GM23338 (cell line): ENCODE measurements around the gene IL21. TPM values are rescaled to one million over a fixed set of nuclear protein-coding genes. Genes with fewer than 3 reads are reported as not detected.

Experiments used
- EZH2 ChIP-seq: fragments of 200-600 bp; sonication (generic); IDR thresholded peaks from one replicate; pipeline ENCODE4 v1.8.0; 2017; ENCODE audit warnings: antibody characterized with exemption, mild to moderate bottlenecking, low read depth; ENCODE audit not compliant: unreplicated experiment
- STAT1 ChIP-seq: IDR thresholded peaks from one replicate; pipeline ENCODE4 v1.6.1; 2016; ENCODE audit warnings: antibody characterized with exemption; ENCODE audit not compliant: unreplicated experiment
- ZNF114 ChIP-seq: fragments of 250-450 bp; sonication (Bioruptor Pico); IDR thresholded peaks from 2 replicates; pipeline ENCODE4 v1.5.0; 2020; ENCODE audit warnings: mild to moderate bottlenecking, moderate library complexity
- ZNF331 ChIP-seq: fragments of 250-450 bp; sonication (Bioruptor Pico); IDR thresholded peaks from 2 replicates; pipeline ENCODE4 v1.5.0; 2020; ENCODE audit warnings: low read depth, mild to moderate bottlenecking, moderate library complexity
- polyA plus RNA-seq: library from polyadenylated mRNA; unstranded; fragments of >200 nt; fragmentation: Nextera tagmentation; extraction: Ambion mirVana; gene quantifications from 2 replicates; pipeline ENCODE4 v1.2.1, GENCODE V29; 2016
- total RNA-seq: library from RNA; depleted of rRNA; stranded (reverse); fragments of >200 nt; shearing (Covaris generic); gene quantifications from 2 replicates; pipeline ENCODE4 v1.2.3, GENCODE V29; 2014
- TF ChIP-seq, protein P1 (sequence below): fragments of 250-450 bp; sonication (Bioruptor Pico); IDR thresholded peaks from 2 replicates; pipeline ENCODE4 v1.5.0; 2020; ENCODE audit warnings: mild to moderate bottlenecking, moderate library complexity
- TF ChIP-seq, protein P2 (sequence below): IDR thresholded peaks from one replicate; pipeline ENCODE4 v1.6.1; 2018; ENCODE audit warnings: antibody characterized with exemption; ENCODE audit not compliant: unreplicated experiment

IL21 gene
- total and polyA plus RNA-seq, 2 experiments from 2014 or later = not detected

GRCh38 chr4:122633211-122633610, 12.3 kb upstream of the IL21 start (continued):
- TF ChIP-seq, protein P1, sequence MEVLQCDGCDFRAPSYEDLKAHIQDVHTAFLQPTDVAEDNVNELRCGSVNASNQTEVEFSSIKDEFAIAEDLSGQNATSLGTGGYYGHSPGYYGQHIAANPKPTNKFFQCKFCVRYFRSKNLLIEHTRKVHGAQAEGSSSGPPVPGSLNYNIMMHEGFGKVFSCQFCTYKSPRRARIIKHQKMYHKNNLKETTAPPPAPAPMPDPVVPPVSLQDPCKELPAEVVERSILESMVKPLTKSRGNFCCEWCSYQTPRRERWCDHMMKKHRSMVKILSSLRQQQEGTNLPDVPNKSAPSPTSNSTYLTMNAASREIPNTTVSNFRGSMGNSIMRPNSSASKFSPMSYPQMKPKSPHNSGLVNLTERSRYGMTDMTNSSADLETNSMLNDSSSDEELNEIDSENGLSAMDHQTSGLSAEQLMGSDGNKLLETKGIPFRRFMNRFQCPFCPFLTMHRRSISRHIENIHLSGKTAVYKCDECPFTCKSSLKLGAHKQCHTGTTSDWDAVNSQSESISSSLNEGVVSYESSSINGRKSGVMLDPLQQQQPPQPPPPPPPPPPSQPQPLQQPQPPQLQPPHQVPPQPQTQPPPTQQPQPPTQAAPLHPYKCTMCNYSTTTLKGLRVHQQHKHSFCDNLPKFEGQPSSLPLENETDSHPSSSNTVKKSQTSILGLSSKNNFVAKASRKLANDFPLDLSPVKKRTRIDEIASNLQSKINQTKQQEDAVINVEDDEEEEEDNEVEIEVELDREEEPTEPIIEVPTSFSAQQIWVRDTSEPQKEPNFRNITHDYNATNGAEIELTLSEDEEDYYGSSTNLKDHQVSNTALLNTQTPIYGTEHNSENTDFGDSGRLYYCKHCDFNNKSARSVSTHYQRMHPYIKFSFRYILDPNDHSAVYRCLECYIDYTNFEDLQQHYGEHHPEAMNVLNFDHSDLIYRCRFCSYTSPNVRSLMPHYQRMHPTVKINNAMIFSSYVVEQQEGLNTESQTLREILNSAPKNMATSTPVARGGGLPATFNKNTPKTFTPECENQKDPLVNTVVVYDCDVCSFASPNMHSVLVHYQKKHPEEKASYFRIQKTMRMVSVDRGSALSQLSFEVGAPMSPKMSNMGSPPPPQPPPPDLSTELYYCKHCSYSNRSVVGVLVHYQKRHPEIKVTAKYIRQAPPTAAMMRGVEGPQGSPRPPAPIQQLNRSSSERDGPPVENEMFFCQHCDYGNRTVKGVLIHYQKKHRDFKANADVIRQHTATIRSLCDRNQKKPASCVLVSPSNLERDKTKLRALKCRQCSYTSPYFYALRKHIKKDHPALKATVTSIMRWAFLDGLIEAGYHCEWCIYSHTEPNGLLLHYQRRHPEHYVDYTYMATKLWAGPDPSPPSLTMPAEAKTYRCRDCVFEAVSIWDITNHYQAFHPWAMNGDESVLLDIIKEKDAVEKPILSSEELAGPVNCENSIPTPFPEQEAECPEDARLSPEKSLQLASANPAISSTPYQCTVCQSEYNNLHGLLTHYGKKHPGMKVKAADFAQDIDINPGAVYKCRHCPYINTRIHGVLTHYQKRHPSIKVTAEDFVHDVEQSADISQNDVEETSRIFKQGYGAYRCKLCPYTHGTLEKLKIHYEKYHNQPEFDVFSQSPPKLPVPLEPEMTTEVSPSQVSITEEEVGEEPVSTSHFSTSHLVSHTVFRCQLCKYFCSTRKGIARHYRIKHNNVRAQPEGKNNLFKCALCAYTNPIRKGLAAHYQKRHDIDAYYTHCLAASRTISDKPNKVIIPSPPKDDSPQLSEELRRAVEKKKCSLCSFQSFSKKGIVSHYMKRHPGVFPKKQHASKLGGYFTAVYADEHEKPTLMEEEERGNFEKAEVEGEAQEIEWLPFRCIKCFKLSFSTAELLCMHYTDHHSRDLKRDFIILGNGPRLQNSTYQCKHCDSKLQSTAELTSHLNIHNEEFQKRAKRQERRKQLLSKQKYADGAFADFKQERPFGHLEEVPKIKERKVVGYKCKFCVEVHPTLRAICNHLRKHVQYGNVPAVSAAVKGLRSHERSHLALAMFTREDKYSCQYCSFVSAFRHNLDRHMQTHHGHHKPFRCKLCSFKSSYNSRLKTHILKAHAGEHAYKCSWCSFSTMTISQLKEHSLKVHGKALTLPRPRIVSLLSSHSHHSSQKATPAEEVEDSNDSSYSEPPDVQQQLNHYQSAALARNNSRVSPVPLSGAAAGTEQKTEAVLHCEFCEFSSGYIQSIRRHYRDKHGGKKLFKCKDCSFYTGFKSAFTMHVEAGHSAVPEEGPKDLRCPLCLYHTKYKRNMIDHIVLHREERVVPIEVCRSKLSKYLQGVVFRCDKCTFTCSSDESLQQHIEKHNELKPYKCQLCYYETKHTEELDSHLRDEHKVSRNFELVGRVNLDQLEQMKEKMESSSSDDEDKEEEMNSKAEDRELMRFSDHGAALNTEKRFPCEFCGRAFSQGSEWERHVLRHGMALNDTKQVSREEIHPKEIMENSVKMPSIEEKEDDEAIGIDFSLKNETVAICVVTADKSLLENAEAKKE = no peak
- TF ChIP-seq, protein P2, sequence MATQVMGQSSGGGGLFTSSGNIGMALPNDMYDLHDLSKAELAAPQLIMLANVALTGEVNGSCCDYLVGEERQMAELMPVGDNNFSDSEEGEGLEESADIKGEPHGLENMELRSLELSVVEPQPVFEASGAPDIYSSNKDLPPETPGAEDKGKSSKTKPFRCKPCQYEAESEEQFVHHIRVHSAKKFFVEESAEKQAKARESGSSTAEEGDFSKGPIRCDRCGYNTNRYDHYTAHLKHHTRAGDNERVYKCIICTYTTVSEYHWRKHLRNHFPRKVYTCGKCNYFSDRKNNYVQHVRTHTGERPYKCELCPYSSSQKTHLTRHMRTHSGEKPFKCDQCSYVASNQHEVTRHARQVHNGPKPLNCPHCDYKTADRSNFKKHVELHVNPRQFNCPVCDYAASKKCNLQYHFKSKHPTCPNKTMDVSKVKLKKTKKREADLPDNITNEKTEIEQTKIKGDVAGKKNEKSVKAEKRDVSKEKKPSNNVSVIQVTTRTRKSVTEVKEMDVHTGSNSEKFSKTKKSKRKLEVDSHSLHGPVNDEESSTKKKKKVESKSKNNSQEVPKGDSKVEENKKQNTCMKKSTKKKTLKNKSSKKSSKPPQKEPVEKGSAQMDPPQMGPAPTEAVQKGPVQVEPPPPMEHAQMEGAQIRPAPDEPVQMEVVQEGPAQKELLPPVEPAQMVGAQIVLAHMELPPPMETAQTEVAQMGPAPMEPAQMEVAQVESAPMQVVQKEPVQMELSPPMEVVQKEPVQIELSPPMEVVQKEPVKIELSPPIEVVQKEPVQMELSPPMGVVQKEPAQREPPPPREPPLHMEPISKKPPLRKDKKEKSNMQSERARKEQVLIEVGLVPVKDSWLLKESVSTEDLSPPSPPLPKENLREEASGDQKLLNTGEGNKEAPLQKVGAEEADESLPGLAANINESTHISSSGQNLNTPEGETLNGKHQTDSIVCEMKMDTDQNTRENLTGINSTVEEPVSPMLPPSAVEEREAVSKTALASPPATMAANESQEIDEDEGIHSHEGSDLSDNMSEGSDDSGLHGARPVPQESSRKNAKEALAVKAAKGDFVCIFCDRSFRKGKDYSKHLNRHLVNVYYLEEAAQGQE = no peak
- TF ChIP-seq ZNF331 (no peak), ZNF114 (no peak), EZH2 (no peak), STAT1 (no peak)
